HFFc6 (cell line): ENCODE measurements around the gene POLK. TPM values are rescaled to one million over a fixed set of nuclear protein-coding genes. Genes with fewer than 3 reads are reported as not detected.
A peak's percentile ranks its signal among the peaks of the same experiment; 100 is the strongest.

Source experiments
- DNase-seq: peaks from one replicate; pipeline ENCODE4 v3.0.0-alpha.2; 2018
- H3K27ac Mint-ChIP-seq: 2 replicates; pipeline ENCODE4 v1.8.0; 2020; ENCODE audit warnings: mild to moderate bottlenecking, mixed read lengths
- H3K27me3 Mint-ChIP-seq: 2 replicates; pipeline ENCODE4 v1.8.0; 2021; ENCODE audit warnings: mild to moderate bottlenecking, moderate library complexity, mixed read lengths; ENCODE audit not compliant: insufficient read depth
- H3K36me3 Mint-ChIP-seq: 2 replicates; pipeline ENCODE4 v1.8.0; 2021; ENCODE audit warnings: low read depth, mixed read lengths
- H3K4me1 Mint-ChIP-seq: 2 replicates; pipeline ENCODE4 v1.8.0; 2020; ENCODE audit warnings: low read depth, mixed read lengths
- H3K4me3 Mint-ChIP-seq: 2 replicates; pipeline ENCODE4 v1.8.0; 2020; ENCODE audit warnings: mild to moderate bottlenecking, moderate library complexity, mixed read lengths
- H3K9me3 Mint-ChIP-seq: 2 replicates; pipeline ENCODE4 v1.8.0; 2020; ENCODE audit warnings: mild to moderate bottlenecking, mixed read lengths
- CTCF ChIP-seq: fragments of 200-600 bp; sonication (generic); IDR thresholded peaks from 2 replicates; pipeline ENCODE4 v1.5.0; 2021; ENCODE audit warnings: antibody characterized with exemption, mild to moderate bottlenecking
- total RNA-seq, 6 experiments: library from RNA; stranded (reverse); fragmentation: NEBNext Ultra II Directional; extraction: Animal tissue kit (Norgen Biotek cat#: 25700); gene quantifications; 2 replicates in 1 of 6; 3 replicates in 5 of 6; pipeline ENCODE4 v1.2.3, GENCODE V29; 2021

POLK gene
- total RNA-seq, 6 experiments from 2014 or later: 25.5 to 30.8 (median 28.7) TPM

- DNase-seq: no peak
- no peak for TF ChIP-seq CTCF
- no peak overlapping the region for H3K4me3 Mint-ChIP-seq
- no peaks in the 10 kb centered on the region for H3K27me3 Mint-ChIP-seq
- no peak overlapping the region for H3K27ac Mint-ChIP-seq
- peaks cover 17% of the 10 kb centered on the region for H3K4me1 Mint-ChIP-seq
- H3K36me3 Mint-ChIP-seq: no peaks in the 10 kb centered on the region
- no peaks in the 10 kb centered on the region for H3K9me3 Mint-ChIP-seq
Observed at GRCh38 chr5:75622564-75622963, 110.9 kb downstream of the POLK start.

- no peaks in the 10 kb centered on the region for H3K27me3 Mint-ChIP-seq
- TF ChIP-seq CTCF: no peak
- no peak overlapping the region; the same call in 1 of the 2 replicates for H3K27ac Mint-ChIP-seq
- H3K36me3 Mint-ChIP-seq: no peaks in the 10 kb centered on the region
- H3K4me3 Mint-ChIP-seq: no peak overlapping the region
- peak; percentile 16 for DNase-seq
- H3K9me3 Mint-ChIP-seq: no peaks in the 10 kb centered on the region
- H3K4me1 Mint-ChIP-seq: peaks cover 11% of the 10 kb centered on the region
Observed at GRCh38 chr5:75623846-75624245, 112.2 kb downstream of the POLK start.

GRCh38 chr5:75626959-75627358 is 115.3 kb downstream of the POLK start:
- no peaks in the 10 kb centered on the region for H3K36me3 Mint-ChIP-seq
- no peak overlapping the region for H3K27ac Mint-ChIP-seq
- no peaks in the 10 kb centered on the region; the same call in 1 of the 2 replicates for H3K27me3 Mint-ChIP-seq
- no peaks in the 10 kb centered on the region for H3K9me3 Mint-ChIP-seq
- no peak for DNase-seq
- peaks cover 11% of the 10 kb centered on the region for H3K4me1 Mint-ChIP-seq
- TF ChIP-seq CTCF: no peak
- no peak overlapping the region for H3K4me3 Mint-ChIP-seq

- Mint-ChIP-seq H3K27ac (no peak overlapping the region), H3K4me1 (peaks cover 11% of the 10 kb centered on the region), H3K36me3 (no peaks in the 10 kb centered on the region), H3K9me3 (no peaks in the 10 kb centered on the region), H3K4me3 (no peak overlapping the region), H3K27me3 (no peaks in the 10 kb centered on the region; the same call in 1 of the 2 replicates)
- TF ChIP-seq CTCF: no peak
- DNase-seq: no peak
Observed at GRCh38 chr5:75627801-75628200, 116.1 kb downstream of the POLK start.

GRCh38 chr5:75630875-75631274 is 119.2 kb downstream of the POLK start:
- Mint-ChIP-seq H3K4me1 (no peaks in the 10 kb centered on the region), H3K4me3 (no peak overlapping the region), H3K9me3 (no peaks in the 10 kb centered on the region), H3K36me3 (no peaks in the 10 kb centered on the region), H3K27me3 (no peaks in the 10 kb centered on the region; the same call in 1 of the 2 replicates), H3K27ac (no peak overlapping the region)
- TF ChIP-seq CTCF: no peak
- DNase-seq: no peak

GRCh38 chr5:75632321-75632720 is 120.6 kb downstream of the POLK start:
- Mint-ChIP-seq H3K4me3 (no peak overlapping the region), H3K36me3 (no peaks in the 10 kb centered on the region), H3K27me3 (no peaks in the 10 kb centered on the region; the same call in none of the 2 replicates), H3K27ac (no peak overlapping the region), H3K9me3 (no peaks in the 10 kb centered on the region), H3K4me1 (no peaks in the 10 kb centered on the region)
- no peak for TF ChIP-seq CTCF
- no peak for DNase-seq
